DOHH2 (cell line): ENCODE data around the gene DHCR24.

Experiments
- H3F3A ChIP-seq: fragments of 200-600 bp; sonication (generic), shearing (Covaris generic); 2 replicates; pipeline ENCODE4 v1.6.0; 2016; ENCODE audit warnings: antibody characterized with exemption, mild to moderate bottlenecking; ENCODE audit not compliant: control insufficient read depth, insufficient read depth
- H3K27ac ChIP-seq: fragments of 200-600 bp; sonication (generic); 2 replicates; pipeline ENCODE4 v1.5.1; 2014; ENCODE audit warnings: low read depth, mild to moderate bottlenecking, low read length, moderate library complexity
- H3K27me3 ChIP-seq: fragments of 200-600 bp; sonication (generic); 2 replicates; pipeline ENCODE4 v1.6.1; 2014; ENCODE audit warnings: mild to moderate bottlenecking, low read length, mixed read lengths; ENCODE audit not compliant: control insufficient read depth
- H3K36me3 ChIP-seq: fragments of 200-600 bp; sonication (generic); 2 replicates; pipeline ENCODE4 v1.6.1; 2014; ENCODE audit warnings: mild to moderate bottlenecking, low read length, moderate library complexity, mixed read lengths; ENCODE audit not compliant: control insufficient read depth
- H3K4me1 ChIP-seq: fragments of 200-600 bp; sonication (generic); 2 replicates; pipeline ENCODE4 v1.6.1; 2014; ENCODE audit warnings: mild to moderate bottlenecking, low read length, mixed read lengths; ENCODE audit not compliant: control insufficient read depth
- H3K4me2 ChIP-seq: fragments of 200-600 bp; sonication (generic); 2 replicates; pipeline ENCODE4 v1.6.0; 2014; ENCODE audit warnings: mild to moderate bottlenecking, low read length, moderate library complexity
- H3K4me3 ChIP-seq: fragments of 200-600 bp; sonication (generic); 2 replicates; pipeline ENCODE4 v1.5.1; 2014; ENCODE audit warnings: mild to moderate bottlenecking, low read length, mixed read lengths
- H3K79me2 ChIP-seq: fragments of 200-600 bp; sonication (generic); 2 replicates; pipeline ENCODE4 v1.6.1; 2014; ENCODE audit warnings: mild to moderate bottlenecking, low read length, mixed read lengths; ENCODE audit not compliant: control insufficient read depth
- H3K9me2 ChIP-seq: fragments of 200-600 bp; sonication (generic); replicated peaks from 2 replicates; pipeline ENCODE4 v1.6.1; 2014; ENCODE audit warnings: mild to moderate bottlenecking, low read length, mixed read lengths; ENCODE audit not compliant: control insufficient read depth
- H3K9me3 ChIP-seq: fragments of 200-600 bp; sonication (generic); 2 replicates; pipeline ENCODE4 v1.6.1; 2014; ENCODE audit warnings: antibody characterized with exemption, low read length, mixed read lengths; ENCODE audit not compliant: control insufficient read depth, insufficient read depth
- H4K20me1 ChIP-seq: fragments of 200-600 bp; sonication (generic); 2 replicates; pipeline ENCODE4 v1.6.0; 2014; ENCODE audit warnings: low read depth, mild to moderate bottlenecking, antibody characterized with exemption, low read length, moderate library complexity; ENCODE audit not compliant: control insufficient read depth, insufficient read depth
- EZH2phosphoT487 ChIP-seq: fragments of 200-600 bp; sonication (generic); IDR thresholded peaks from 2 replicates; pipeline ENCODE4 v1.6.1; 2017; ENCODE audit warnings: borderline replicate concordance, mild to moderate bottlenecking, antibody characterized with exemption, low read length, moderate library complexity, mixed read lengths
- TF ChIP-seq, protein P1 (sequence below): fragments of 200-600 bp; sonication (generic); IDR thresholded peaks from one replicate; pipeline ENCODE4 v1.5.1; 2014; ENCODE audit warnings: antibody characterized with exemption, mild to moderate bottlenecking, low read depth, low read length; ENCODE audit not compliant: poor library complexity, severe bottlenecking

The DHCR24 gene

DNA sequence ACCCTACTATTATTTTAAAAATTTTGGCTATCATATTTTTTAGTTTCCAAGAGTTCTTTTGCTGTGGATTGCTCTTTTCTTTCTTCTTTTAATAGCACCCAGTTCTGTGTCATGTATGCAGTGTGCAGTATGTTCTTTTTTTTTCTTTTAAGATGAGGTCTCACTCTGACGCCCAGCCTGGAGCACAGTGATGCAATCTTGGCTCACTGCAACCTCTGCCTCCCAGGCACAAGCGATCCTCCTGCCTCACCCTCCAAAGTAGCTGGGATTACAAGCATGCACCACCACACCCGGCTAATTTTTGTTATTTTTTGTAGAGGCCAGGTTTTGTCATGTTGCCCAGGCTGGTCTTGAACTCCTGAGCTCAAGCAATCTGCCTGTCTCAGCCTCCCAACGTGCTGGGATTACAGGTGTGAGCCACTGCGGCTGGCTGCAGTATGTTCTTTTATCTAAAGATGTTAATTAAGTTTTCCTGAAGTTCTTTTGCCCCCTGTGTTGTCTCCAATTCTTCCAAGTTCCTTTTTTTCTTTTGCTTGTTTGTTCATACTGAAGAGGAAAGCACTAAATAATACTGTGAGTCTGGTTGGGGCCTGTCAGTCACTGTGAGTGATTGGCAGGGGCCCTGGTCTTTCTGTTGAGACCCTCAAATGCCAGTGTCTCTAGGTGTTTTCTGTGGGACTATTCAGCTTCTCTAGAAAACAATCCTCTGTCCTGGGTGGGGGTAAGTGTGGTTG is 68.4 kb downstream of the DHCR24 start:
- Histone ChIP-seq H3F3A (no peaks in the 10 kb centered on the region), H3K36me3 (no peaks in the 10 kb centered on the region), H3K9me3 (no peaks in the 10 kb centered on the region), H3K4me1 (no peaks in the 10 kb centered on the region), H3K27me3 (peaks cover 10% of the 10 kb centered on the region), H3K79me2 (no peaks in the 10 kb centered on the region), H3K9me2 (no peaks in the 10 kb centered on the region), H3K4me3 (no peak overlapping the region), H3K4me2 (no peak overlapping the region), H3K27ac (no peak overlapping the region), H4K20me1 (no peaks in the 10 kb centered on the region)
- no peak for TF ChIP-seq EZH2phosphoT487
- TF ChIP-seq, protein P1, sequence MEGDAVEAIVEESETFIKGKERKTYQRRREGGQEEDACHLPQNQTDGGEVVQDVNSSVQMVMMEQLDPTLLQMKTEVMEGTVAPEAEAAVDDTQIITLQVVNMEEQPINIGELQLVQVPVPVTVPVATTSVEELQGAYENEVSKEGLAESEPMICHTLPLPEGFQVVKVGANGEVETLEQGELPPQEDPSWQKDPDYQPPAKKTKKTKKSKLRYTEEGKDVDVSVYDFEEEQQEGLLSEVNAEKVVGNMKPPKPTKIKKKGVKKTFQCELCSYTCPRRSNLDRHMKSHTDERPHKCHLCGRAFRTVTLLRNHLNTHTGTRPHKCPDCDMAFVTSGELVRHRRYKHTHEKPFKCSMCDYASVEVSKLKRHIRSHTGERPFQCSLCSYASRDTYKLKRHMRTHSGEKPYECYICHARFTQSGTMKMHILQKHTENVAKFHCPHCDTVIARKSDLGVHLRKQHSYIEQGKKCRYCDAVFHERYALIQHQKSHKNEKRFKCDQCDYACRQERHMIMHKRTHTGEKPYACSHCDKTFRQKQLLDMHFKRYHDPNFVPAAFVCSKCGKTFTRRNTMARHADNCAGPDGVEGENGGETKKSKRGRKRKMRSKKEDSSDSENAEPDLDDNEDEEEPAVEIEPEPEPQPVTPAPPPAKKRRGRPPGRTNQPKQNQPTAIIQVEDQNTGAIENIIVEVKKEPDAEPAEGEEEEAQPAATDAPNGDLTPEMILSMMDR = no peak

DNA sequence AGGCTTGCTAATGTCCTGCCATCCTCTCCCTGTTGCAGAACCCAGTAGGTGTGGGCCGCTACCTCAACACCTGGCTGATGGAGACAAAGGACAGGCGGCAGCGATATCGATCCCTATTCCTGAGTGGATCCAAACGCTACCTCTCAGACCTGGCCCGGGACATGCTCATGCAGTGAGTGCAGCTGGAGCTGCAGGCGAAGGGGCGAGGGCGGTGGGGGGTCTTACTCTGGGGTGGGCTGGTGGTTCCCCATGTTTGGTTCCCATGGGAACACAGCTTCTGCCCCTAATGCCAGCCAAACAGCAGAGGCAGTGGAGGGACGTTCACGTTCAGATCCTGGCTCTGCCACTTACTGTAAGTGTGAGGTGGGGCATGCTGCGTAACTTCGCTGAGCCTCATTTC is 70.0 kb downstream of the DHCR24 start:
- Histone ChIP-seq H3K9me2 (no peaks in the 10 kb centered on the region), H3K36me3 (no peaks in the 10 kb centered on the region), H3K27ac (no peak overlapping the region), H3K9me3 (no peaks in the 10 kb centered on the region), H3K27me3 (peaks cover 17% of the 10 kb centered on the region), H3K4me3 (no peak overlapping the region), H3F3A (no peaks in the 10 kb centered on the region), H3K4me2 (no peak overlapping the region), H4K20me1 (no peaks in the 10 kb centered on the region), H3K4me1 (no peaks in the 10 kb centered on the region), H3K79me2 (no peaks in the 10 kb centered on the region)
- no peak for TF ChIP-seq EZH2phosphoT487
- TF ChIP-seq, protein P1 = no peak

DNA sequence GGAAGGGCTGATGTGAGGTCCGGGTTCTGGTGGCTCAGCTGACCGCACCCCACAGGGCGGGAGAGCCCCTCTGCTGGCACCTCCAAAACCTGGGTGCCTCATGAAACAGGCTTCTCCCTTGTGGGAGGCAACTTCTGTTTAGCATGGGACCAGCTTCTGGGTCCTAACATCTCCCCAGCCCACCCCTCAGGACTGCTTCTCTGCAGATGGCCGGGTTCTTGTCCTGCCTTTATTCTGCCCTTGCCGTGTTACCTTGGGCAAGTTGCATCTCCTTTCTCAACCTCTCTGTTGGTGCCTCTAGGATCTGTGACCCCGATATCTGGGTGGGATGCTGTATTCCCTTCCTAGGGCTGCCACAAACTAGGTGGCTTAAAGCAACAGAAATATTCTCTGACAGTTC is 70.9 kb downstream of the DHCR24 start:
- H3K4me2 ChIP-seq = no peak overlapping the region
- H3K9me3 ChIP-seq = no peaks in the 10 kb centered on the region
- H3K4me3 ChIP-seq = no peak overlapping the region
- no peaks in the 10 kb centered on the region for H3K4me1 ChIP-seq
- no peaks in the 10 kb centered on the region for H3K36me3 ChIP-seq
- no peaks in the 10 kb centered on the region for H3K9me2 ChIP-seq
- no peaks in the 10 kb centered on the region for H4K20me1 ChIP-seq
- TF ChIP-seq, protein P1 = no peak
- no peak for TF ChIP-seq EZH2phosphoT487
- no peaks in the 10 kb centered on the region for H3F3A ChIP-seq
- peaks cover 17% of the 10 kb centered on the region for H3K27me3 ChIP-seq
- no peaks in the 10 kb centered on the region for H3K79me2 ChIP-seq
- no peak overlapping the region for H3K27ac ChIP-seq
